ENCODE measurements around the gene NRGN. TPM values are rescaled to one million over a fixed set of nuclear protein-coding genes. Genes with fewer than 3 reads are reported as not detected.

Gene NRGN
- total RNA-seq, 1 donor from 2014 or later = not detected

DNA sequence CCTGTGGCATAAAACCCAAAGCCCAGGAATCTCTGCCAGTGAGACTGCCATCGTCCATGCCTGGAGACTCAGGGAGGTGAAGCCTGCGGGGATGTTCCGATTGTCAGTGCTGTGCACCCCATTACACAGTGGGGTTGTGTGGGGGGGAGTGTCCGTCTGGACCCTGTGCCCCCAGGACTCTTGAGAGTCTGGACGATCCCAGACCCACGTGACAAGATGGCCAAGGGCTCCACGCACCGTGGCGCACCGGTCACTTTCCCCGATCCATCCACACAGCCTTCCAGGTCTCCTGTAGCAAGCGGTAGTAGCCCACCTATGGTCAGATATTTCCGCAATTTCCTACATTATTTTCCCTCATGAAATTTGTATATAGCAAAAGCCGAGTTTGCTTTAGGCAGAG, 20.9 kb upstream of the NRGN start:
- Histone ChIP-seq H3K4me3 (ENCODE audit: low read length in 3 of 3) (no peak overlapping the region), H3K27ac (ENCODE audit: low read depth, low read length) (no peak overlapping the region)

DNA sequence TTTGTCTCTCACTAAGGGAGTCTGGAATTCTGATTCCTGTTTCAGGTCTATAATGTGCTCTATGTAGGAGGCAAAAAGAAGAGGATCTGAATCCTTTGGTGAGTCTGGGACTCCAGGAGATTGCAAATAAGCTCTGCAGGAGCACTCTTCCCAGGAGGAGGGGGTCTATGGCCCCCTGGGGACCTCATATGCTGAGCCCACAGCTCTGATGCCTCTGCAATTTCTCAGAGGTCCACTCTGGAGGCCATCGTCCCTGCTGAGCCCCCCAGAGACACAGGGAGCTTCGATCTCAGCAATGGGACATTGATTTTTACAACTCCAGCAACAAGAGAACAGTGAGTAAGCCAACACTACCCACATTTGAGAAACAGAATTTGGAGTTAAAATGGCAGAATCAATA, 20.2 kb upstream of the NRGN start:
- peaks cover 39 to 63% (median 52%) of the 10 kb centered on the region in 3 donors for H3K27me3 ChIP-seq (ENCODE audit: control insufficient read depth in 3 of 3, insufficient read depth in 3 of 3, low read length in 3 of 3)

More for the DNA sequence above, 20.9 kb upstream of the NRGN start:
- no peaks in the 10 kb centered on the region for H3K9me3 ChIP-seq (ENCODE audit: control insufficient read depth in 3 of 3, low read length in 3 of 3)
- H3K9ac ChIP-seq (ENCODE audit: low read depth in 1 of 3, low read length in 3 of 3) = no peak overlapping the region
- H3K4me1 ChIP-seq (ENCODE audit: control insufficient read depth in 3 of 3, insufficient read depth in 3 of 3, low read length in 3 of 3) = peaks cover 5 to 14% (median 9%) of the 10 kb centered on the region in 3 donors
- H3K27me3 ChIP-seq (ENCODE audit: control insufficient read depth in 3 of 3, insufficient read depth in 3 of 3, low read length in 3 of 3) = peaks cover 34 to 56% (median 50%) of the 10 kb centered on the region in 3 donors
- no peaks in the 10 kb centered on the region for H3K36me3 ChIP-seq (ENCODE audit: control insufficient read depth in 3 of 3, insufficient read depth in 3 of 3, low read length in 3 of 3)

DNA sequence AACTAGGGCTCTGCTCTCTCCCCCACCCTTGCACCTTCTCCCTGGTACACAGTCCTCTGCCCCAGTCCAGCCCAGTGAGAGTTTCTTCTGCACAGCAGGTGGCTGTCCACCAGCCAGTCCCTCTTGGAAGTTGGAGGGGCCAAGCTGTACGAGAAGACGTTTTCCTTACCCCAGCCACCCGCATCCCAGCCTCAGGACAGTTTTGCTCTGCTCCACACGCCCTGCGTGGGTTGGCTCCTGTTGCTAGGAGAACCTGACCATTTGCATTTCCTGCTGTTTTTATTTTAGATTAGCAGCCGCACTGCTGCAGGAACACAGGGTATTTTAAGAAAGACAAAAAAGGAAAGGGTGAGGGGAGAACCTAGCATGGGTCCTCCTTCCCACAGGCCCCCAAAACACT, 17.6 kb upstream of the NRGN start:
- peaks cover 39 to 61% (median 59%) of the 10 kb centered on the region in 3 donors for H3K27me3 ChIP-seq (ENCODE audit: control insufficient read depth in 3 of 3, insufficient read depth in 3 of 3, low read length in 3 of 3)
- H3K27ac ChIP-seq (ENCODE audit: low read depth, low read length) = no peak overlapping the region
- H3K4me1 ChIP-seq (ENCODE audit: control insufficient read depth in 3 of 3, insufficient read depth in 3 of 3, low read length in 3 of 3) = peaks cover 13 to 26% (median 14%) of the 10 kb centered on the region in 3 donors
- H3K36me3 ChIP-seq (ENCODE audit: control insufficient read depth in 3 of 3, insufficient read depth in 3 of 3, low read length in 3 of 3) = no peaks in the 10 kb centered on the region
- no peak overlapping the region for H3K9ac ChIP-seq (ENCODE audit: low read depth in 1 of 3, low read length in 3 of 3)
- H3K9me3 ChIP-seq (ENCODE audit: control insufficient read depth in 3 of 3, low read length in 3 of 3) = no peaks in the 10 kb centered on the region
- no peak overlapping the region for H3K4me3 ChIP-seq (ENCODE audit: low read length in 3 of 3)

More for the DNA sequence above, 20.2 kb upstream of the NRGN start:
- no peak overlapping the region for H3K27ac ChIP-seq (ENCODE audit: low read depth, low read length)
- H3K36me3 ChIP-seq (ENCODE audit: control insufficient read depth in 3 of 3, insufficient read depth in 3 of 3, low read length in 3 of 3) = no peaks in the 10 kb centered on the region
- H3K4me1 ChIP-seq (ENCODE audit: control insufficient read depth in 3 of 3, insufficient read depth in 3 of 3, low read length in 3 of 3) = peaks cover 5 to 14% (median 9%) of the 10 kb centered on the region in 3 donors
- no peak overlapping the region for H3K4me3 ChIP-seq (ENCODE audit: low read length in 3 of 3)
- no peak overlapping the region for H3K9ac ChIP-seq (ENCODE audit: low read depth in 1 of 3, low read length in 3 of 3)
- H3K9me3 ChIP-seq (ENCODE audit: control insufficient read depth in 3 of 3, low read length in 3 of 3) = no peaks in the 10 kb centered on the region

GRCh38 chr11:124724979-124725718, 14.6 kb upstream of the NRGN start:
- Histone ChIP-seq H3K4me3 (ENCODE audit: low read length in 3 of 3) (peak overlapping the region in 1 of 3 donors; percentile 15), H3K9me3 (ENCODE audit: control insufficient read depth in 3 of 3, low read length in 3 of 3) (no peaks in the 10 kb centered on the region), H3K4me1 (ENCODE audit: control insufficient read depth in 3 of 3, insufficient read depth in 3 of 3, low read length in 3 of 3) (peaks cover 4 to 14% (median 9%) of the 10 kb centered on the region in 3 donors), H3K9ac (ENCODE audit: low read depth in 1 of 3, low read length in 3 of 3) (no peak overlapping the region), H3K27ac (ENCODE audit: low read depth, low read length) (peak overlapping the region; percentile 19), H3K36me3 (ENCODE audit: control insufficient read depth in 3 of 3, insufficient read depth in 3 of 3, low read length in 3 of 3) (no peaks in the 10 kb centered on the region), H3K27me3 (ENCODE audit: control insufficient read depth in 3 of 3, insufficient read depth in 3 of 3, low read length in 3 of 3) (peaks cover 17 to 34% (median 32%) of the 10 kb centered on the region in 3 donors)

DNA sequence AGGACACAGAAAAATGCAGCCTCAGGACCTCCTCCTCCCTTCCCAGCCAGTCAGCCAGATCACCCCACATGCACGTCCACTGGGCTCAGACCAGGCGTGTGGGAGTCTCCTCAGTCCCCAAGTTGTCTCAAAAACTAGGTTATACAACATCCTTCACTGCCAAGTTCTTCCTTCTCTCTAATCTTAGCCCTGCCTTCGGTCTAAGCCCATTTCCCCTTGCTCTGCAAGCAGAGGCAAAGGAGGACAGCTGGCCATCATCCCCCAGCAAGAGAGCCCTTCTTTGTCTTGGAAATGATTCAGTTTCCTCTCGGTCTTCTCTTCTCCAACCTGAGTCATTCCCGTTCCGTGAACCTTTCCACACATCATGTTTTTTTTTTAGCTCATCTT, 14.0 kb upstream of the NRGN start:
- Histone ChIP-seq H3K27me3 (ENCODE audit: control insufficient read depth in 3 of 3, insufficient read depth in 3 of 3, low read length in 3 of 3) (peaks cover 17 to 31% (median 30%) of the 10 kb centered on the region in 3 donors), H3K9me3 (ENCODE audit: control insufficient read depth in 3 of 3, low read length in 3 of 3) (no peaks in the 10 kb centered on the region), H3K27ac (ENCODE audit: low read depth, low read length) (peak overlapping the region; percentile 19), H3K36me3 (ENCODE audit: control insufficient read depth in 3 of 3, insufficient read depth in 3 of 3, low read length in 3 of 3) (no peaks in the 10 kb centered on the region), H3K4me1 (ENCODE audit: control insufficient read depth in 3 of 3, insufficient read depth in 3 of 3, low read length in 3 of 3) (peaks cover 4 to 14% (median 9%) of the 10 kb centered on the region in 3 donors), H3K9ac (ENCODE audit: low read depth in 1 of 3, low read length in 3 of 3) (no peak overlapping the region), H3K4me3 (ENCODE audit: low read length in 3 of 3) (peak overlapping the region in 1 of 3 donors; percentile 15)

DNA sequence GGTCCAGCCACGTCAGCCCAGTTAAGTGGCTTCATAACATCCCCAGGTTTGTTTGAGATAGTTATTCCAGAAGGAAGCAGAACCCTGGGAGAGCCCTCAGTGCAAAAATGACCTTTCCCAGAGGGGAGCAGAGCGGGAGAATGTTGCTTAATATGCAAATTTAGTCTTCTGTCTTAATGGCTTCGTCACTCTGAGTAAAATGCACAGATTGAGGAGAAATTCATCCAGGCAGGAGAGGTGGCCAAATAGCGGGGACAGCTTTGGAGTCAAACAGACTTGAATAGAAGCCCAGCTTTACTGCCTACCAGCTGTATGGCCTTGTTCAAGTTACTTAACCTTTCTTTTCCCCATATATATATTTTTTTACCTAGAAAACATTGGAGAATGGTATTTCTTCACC, 12.3 kb upstream of the NRGN start:
- H3K27ac ChIP-seq (ENCODE audit: low read depth, low read length) = no peak overlapping the region
- no peak overlapping the region for H3K9ac ChIP-seq (ENCODE audit: low read depth in 1 of 3, low read length in 3 of 3)

DNA sequence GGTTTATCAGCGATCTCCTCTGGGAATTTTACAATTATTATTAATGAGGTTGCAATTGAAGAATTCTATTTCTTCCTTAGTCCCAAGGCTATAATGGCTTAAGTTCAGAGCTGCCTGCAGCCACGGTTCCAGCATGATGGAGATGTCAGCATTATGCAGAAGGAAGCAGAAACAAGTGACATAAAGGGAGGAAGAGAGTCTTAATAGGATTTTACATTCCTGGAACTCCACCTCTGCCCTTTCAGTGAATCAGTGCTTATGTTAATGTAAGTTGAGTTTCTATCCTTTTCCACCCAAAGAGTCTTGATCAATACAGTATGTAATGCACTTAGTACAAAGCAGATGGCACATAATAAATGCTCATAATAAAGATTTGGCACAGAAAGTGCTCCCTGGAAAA, 11.6 kb upstream of the NRGN start:
- H3K27me3 ChIP-seq (ENCODE audit: control insufficient read depth in 3 of 3, insufficient read depth in 3 of 3, low read length in 3 of 3) = peaks cover 7 to 14% (median 13%) of the 10 kb centered on the region in 3 donors
- H3K27ac ChIP-seq (ENCODE audit: low read depth, low read length) = no peak overlapping the region
- no peak overlapping the region for H3K9ac ChIP-seq (ENCODE audit: low read depth in 1 of 3, low read length in 3 of 3)
- no peak overlapping the region for H3K4me3 ChIP-seq (ENCODE audit: low read length in 3 of 3)
- peaks cover 4 to 12% (median 9%) of the 10 kb centered on the region in 3 donors for H3K4me1 ChIP-seq (ENCODE audit: control insufficient read depth in 3 of 3, insufficient read depth in 3 of 3, low read length in 3 of 3)
- H3K9me3 ChIP-seq (ENCODE audit: control insufficient read depth in 3 of 3, low read length in 3 of 3) = no peaks in the 10 kb centered on the region
- H3K36me3 ChIP-seq (ENCODE audit: control insufficient read depth in 3 of 3, insufficient read depth in 3 of 3, low read length in 3 of 3) = no peaks in the 10 kb centered on the region

More for the DNA sequence above, 12.3 kb upstream of the NRGN start:
- H3K9me3 ChIP-seq (ENCODE audit: control insufficient read depth in 3 of 3, low read length in 3 of 3) = no peaks in the 10 kb centered on the region
- no peak overlapping the region for H3K4me3 ChIP-seq (ENCODE audit: low read length in 3 of 3)
- peaks cover 4 to 12% (median 9%) of the 10 kb centered on the region in 3 donors for H3K4me1 ChIP-seq (ENCODE audit: control insufficient read depth in 3 of 3, insufficient read depth in 3 of 3, low read length in 3 of 3)
- peaks cover 11 to 19% (median 17%) of the 10 kb centered on the region in 3 donors for H3K27me3 ChIP-seq (ENCODE audit: control insufficient read depth in 3 of 3, insufficient read depth in 3 of 3, low read length in 3 of 3)
- no peaks in the 10 kb centered on the region for H3K36me3 ChIP-seq (ENCODE audit: control insufficient read depth in 3 of 3, insufficient read depth in 3 of 3, low read length in 3 of 3)

DNA sequence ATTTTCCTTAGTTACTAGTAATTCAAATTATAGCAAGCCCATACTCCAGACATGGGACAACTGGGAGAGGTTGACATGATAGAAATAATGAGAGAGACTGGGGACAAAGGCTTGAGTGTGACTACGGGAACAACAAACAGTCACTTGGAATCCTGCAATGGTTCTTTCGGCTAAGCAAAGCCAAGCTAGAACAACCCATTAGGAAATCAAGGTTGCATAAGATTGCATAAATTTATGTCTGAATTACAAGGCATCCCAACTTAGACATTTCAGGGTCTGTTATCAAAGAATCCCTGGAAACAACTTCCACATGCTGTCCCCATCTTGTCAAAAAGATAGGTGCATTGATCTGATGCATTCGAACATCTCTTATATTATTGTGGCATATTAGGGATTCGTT, 10.2 kb upstream of the NRGN start:
- H3K4me3 ChIP-seq (ENCODE audit: low read length in 3 of 3) = no peak overlapping the region
- H3K9ac ChIP-seq (ENCODE audit: low read depth in 1 of 3, low read length in 3 of 3) = no peak overlapping the region
- peaks cover 0 to 8% (median 4%) of the 10 kb centered on the region in 3 donors for H3K27me3 ChIP-seq (ENCODE audit: control insufficient read depth in 3 of 3, insufficient read depth in 3 of 3, low read length in 3 of 3)
- no peaks in the 10 kb centered on the region for H3K36me3 ChIP-seq (ENCODE audit: control insufficient read depth in 3 of 3, insufficient read depth in 3 of 3, low read length in 3 of 3)
- H3K4me1 ChIP-seq (ENCODE audit: control insufficient read depth in 3 of 3, insufficient read depth in 3 of 3, low read length in 3 of 3) = peaks cover 4 to 12% (median 9%) of the 10 kb centered on the region in 3 donors
- H3K9me3 ChIP-seq (ENCODE audit: control insufficient read depth in 3 of 3, low read length in 3 of 3) = no peaks in the 10 kb centered on the region
- no peak overlapping the region for H3K27ac ChIP-seq (ENCODE audit: low read depth, low read length)

DNA sequence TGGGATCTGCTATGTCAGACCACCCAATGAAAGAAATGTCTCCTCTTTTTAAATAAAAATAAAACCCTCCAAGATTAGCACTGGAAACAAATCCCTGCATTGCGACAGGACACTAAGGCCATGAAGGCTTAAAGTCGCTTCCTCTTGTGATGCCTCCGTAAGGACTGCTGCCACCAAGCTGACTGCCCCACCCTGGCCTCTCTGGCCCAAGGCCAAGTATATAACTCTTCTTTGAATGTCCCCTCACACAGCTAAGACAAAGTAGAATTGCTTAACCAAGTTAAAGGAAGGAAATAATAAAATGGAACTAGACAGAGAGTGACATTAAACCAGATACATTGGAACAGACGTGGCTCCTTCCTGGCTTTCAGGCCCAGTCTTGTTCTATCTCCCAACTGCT, 7.5 kb upstream of the NRGN start:
- Histone ChIP-seq H3K9me3 (ENCODE audit: control insufficient read depth in 3 of 3, low read length in 3 of 3) (no peaks in the 10 kb centered on the region), H3K27me3 (ENCODE audit: control insufficient read depth in 3 of 3, insufficient read depth in 3 of 3, low read length in 3 of 3) (peaks cover 0 to under 1% (median 0%) of the 10 kb centered on the region in 3 donors), H3K9ac (ENCODE audit: low read depth in 1 of 3, low read length in 3 of 3) (no peak overlapping the region), H3K4me1 (ENCODE audit: control insufficient read depth in 3 of 3, insufficient read depth in 3 of 3, low read length in 3 of 3) (no peaks in the 10 kb centered on the region), H3K4me3 (ENCODE audit: low read length in 3 of 3) (no peak overlapping the region), H3K36me3 (ENCODE audit: control insufficient read depth in 3 of 3, insufficient read depth in 3 of 3, low read length in 3 of 3) (no peaks in the 10 kb centered on the region), H3K27ac (ENCODE audit: low read depth, low read length) (no peak overlapping the region)

- H3K36me3 ChIP-seq (ENCODE audit: control insufficient read depth in 3 of 3, insufficient read depth in 3 of 3, low read length in 3 of 3) = no peaks in the 10 kb centered on the region
- H3K27ac ChIP-seq (ENCODE audit: low read depth, low read length) = no peak overlapping the region
- no peak overlapping the region for H3K4me3 ChIP-seq (ENCODE audit: low read length in 3 of 3)
- H3K27me3 ChIP-seq (ENCODE audit: control insufficient read depth in 3 of 3, insufficient read depth in 3 of 3, low read length in 3 of 3) = peaks cover 15 to 34% (median 26%) of the 10 kb centered on the region in 3 donors
- peaks cover 11 to 16% (median 12%) of the 10 kb centered on the region in 3 donors for H3K4me1 ChIP-seq (ENCODE audit: control insufficient read depth in 3 of 3, insufficient read depth in 3 of 3, low read length in 3 of 3)
- no peak overlapping the region for H3K9ac ChIP-seq (ENCODE audit: low read depth in 1 of 3, low read length in 3 of 3)
- H3K9me3 ChIP-seq (ENCODE audit: control insufficient read depth in 3 of 3, low read length in 3 of 3) = no peaks in the 10 kb centered on the region
These were observed 3.0 kb upstream of the NRGN start for GRCh38 chr11:124736736-124737135.
